ENCODE measurements around the gene BCL2L11.

BCL2L11 gene

GRCh38 chr2:111168528-111169239, 48.0 kb downstream of the BCL2L11 start:
- DNase-seq (ENCODE audit: low spot score): peak; percentile 87

- DNase-seq (ENCODE audit: low spot score): no peak
Observed at GRCh38 chr2:111169268-111169667, 48.6 kb downstream of the BCL2L11 start.

GRCh38 chr2:111169924-111170323, 49.2 kb downstream of the BCL2L11 start:
- no peak for DNase-seq (ENCODE audit: low spot score)

- DNase-seq (ENCODE audit: low spot score): no peak
Observed at GRCh38 chr2:111171337-111171930, 50.7 kb downstream of the BCL2L11 start.

GRCh38 chr2:111172666-111173065, 52.0 kb downstream of the BCL2L11 start:
- DNase-seq (ENCODE audit: low spot score): no peak

GRCh38 chr2:111173338-111173737, 52.6 kb downstream of the BCL2L11 start:
- DNase-seq (ENCODE audit: low spot score): no peak

- DNase-seq (ENCODE audit: low spot score): no peak
Observed at GRCh38 chr2:111173856-111174255, 53.1 kb downstream of the BCL2L11 start.

GRCh38 chr2:111175615-111176014, 54.9 kb downstream of the BCL2L11 start:
- no peak for DNase-seq (ENCODE audit: low spot score)

- DNase-seq (ENCODE audit: low spot score): no peak
Observed at GRCh38 chr2:111176388-111176787, 55.7 kb downstream of the BCL2L11 start.

- no peak for DNase-seq (ENCODE audit: low spot score)
Observed at GRCh38 chr2:111176867-111177266, 56.2 kb downstream of the BCL2L11 start.

- DNase-seq (ENCODE audit: low spot score): no peak
Observed at GRCh38 chr2:111178296-111178695, 57.6 kb downstream of the BCL2L11 start.

GRCh38 chr2:111178730-111179405, 58.2 kb downstream of the BCL2L11 start:
- no peak for DNase-seq (ENCODE audit: low spot score)

GRCh38 chr2:111182121-111182520, 61.4 kb downstream of the BCL2L11 start:
- DNase-seq (ENCODE audit: low spot score): no peak

- DNase-seq (ENCODE audit: low spot score): no peak
Observed at GRCh38 chr2:111182740-111183139, 62.0 kb downstream of the BCL2L11 start.

- DNase-seq (ENCODE audit: low spot score): no peak
Observed at GRCh38 chr2:111184725-111185310, 64.1 kb downstream of the BCL2L11 start.

GRCh38 chr2:111185361-111186022, 64.8 kb downstream of the BCL2L11 start:
- no peak for DNase-seq (ENCODE audit: low spot score)

GRCh38 chr2:111186121-111186715, 65.5 kb downstream of the BCL2L11 start:
- DNase-seq (ENCODE audit: low spot score): no peak

GRCh38 chr2:111186933-111187332, 66.2 kb downstream of the BCL2L11 start:
- no peak for DNase-seq (ENCODE audit: low spot score)

- DNase-seq (ENCODE audit: low spot score): no peak
Observed at GRCh38 chr2:111188681-111189080, 68.0 kb downstream of the BCL2L11 start.

GRCh38 chr2:111189106-111189505, 68.4 kb downstream of the BCL2L11 start:
- no peak for DNase-seq (ENCODE audit: low spot score)

- no peak for DNase-seq (ENCODE audit: low spot score)
Observed at GRCh38 chr2:111190816-111191540, 70.3 kb downstream of the BCL2L11 start.

Data from AG20443 (cell line).